ENCODE measurements around the gene PTRH1.
A peak's percentile ranks its signal among the peaks of the same experiment; 100 is the strongest.

PTRH1 gene

DNA sequence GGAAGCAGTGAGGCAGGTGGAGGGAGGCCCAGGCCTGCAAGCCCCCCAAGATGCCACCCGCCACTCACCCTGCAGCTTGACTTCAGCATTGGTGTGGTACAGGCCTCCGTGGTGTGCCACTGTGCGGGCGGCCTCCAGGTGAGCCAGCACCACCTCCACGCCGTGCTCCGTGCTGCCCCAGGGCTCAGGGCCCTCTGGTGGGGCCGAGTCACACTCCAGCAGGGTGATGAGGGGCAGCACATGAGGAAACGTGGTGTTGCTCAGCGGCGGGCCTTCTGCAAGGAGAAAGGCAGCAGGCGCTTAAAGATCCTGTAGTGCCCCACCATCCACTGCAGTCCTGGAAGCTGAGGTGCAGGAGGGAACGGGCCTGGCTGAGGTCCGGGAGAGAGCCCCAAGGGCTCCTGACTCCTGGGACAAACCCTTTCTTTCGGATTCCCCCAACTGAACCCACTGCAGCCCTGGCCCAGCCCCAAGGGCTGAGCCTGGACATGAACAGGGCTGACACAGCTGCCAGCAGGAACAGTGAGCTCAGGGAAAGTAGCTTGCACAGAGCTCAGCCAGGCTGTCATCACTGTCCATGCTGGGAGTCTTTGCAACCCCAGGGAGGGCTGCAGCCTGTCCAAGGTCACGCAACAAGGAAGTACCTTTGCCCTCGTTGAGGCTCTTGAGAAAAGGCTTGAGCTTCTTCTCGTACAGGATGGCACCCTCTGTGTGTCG is 24.3 kb upstream of the PTRH1 start:
- DNase-seq: no peak

DNA sequence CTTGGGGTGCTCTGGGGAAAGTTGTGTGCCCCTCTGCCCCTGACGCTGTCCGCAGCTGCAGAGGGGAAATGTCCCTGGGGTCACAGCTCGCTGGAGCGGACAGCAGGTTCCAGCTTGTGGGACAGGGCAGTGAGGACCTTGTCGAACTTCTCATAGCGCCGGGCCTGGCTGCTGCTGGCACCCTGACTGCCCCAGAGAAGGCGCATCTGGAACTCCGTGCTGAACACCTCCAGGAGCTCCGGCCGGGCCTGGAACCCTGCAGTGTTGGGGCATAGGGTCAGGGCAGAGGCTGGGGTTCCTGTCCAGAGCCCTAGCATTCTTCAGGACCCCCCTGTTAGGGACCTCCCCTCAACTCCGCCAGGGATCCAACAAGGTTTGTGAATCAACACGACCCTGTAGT is 23.2 kb upstream of the PTRH1 start:
- DNase-seq: no peak

DNA sequence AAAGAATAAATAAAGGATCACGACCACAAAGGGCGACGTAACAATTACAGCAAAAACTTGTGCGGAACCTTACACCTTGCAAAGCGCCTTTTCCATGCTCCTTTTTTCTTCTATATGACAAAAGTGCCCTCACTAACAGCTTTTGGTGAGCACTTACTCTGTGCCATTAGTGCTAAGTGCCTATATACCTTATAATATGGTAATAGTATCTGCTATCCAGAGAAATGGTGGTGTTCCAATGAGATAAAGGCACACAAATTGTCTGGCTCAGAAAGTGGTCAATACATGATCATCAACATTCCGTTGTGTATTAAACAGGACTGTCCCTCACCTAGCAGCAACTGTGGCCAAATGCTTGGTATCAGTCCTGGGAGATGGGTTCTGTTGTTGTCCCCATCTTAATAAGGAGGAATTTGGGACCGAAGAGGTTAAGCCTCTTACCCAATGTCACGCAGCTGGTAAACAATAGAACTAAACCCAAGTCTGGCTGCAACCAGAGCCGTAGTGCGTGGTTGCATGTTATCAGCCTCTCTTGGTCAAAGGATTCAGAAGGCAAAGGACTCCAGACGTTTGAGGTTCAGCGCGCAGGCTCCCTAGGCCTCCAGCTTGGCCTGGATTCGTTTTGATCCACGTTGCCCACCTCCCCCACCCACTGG is 20.2 kb upstream of the PTRH1 start:
- DNase-seq: no peak

DNA sequence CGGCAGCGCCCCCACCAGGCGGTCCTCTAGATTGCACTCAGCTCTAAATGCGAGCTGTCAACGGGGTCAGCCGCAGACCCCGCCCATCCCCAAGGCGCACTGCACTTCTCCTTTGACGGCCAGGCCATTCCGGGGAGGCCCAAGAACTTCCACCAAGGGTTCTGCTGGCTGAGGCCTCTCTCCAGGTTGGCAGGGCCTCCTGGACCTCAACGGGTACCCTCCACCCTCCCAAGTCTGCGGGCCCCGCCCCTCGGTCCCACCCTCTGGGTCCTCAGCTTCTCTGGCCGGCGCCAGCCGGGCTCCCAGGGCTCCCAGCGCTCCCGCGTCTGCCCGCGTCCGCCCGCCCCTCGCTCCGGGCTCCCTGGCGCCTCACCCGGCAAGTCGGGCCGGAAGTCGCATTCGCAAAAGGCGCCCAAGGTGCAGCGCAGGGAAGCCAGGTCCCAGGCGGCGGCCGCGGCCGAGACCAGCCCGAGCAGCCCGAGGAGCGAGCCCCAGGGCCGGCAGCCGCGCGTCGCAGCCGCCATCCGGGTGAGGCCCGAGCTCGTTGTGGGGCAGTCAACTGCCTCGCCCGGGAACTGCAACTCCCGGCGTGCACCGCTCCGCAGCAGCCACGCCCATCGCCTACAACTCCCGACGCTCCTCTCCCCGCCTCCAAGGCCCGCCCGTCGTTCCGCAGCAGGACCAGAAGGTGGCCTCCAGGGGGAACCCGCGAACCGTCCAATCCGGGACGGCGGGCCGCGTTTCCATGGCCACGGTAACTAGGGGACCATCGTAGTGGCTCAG is 19.5 kb upstream of the PTRH1 start, which contains the start of gene TOR2A:
TOR2A (minus strand) TSS at position 548 of the 783 bp plus-strand sequence; CDS start at position 524, 24 bp downstream.
- DNase-seq: peak; percentile 99

DNA sequence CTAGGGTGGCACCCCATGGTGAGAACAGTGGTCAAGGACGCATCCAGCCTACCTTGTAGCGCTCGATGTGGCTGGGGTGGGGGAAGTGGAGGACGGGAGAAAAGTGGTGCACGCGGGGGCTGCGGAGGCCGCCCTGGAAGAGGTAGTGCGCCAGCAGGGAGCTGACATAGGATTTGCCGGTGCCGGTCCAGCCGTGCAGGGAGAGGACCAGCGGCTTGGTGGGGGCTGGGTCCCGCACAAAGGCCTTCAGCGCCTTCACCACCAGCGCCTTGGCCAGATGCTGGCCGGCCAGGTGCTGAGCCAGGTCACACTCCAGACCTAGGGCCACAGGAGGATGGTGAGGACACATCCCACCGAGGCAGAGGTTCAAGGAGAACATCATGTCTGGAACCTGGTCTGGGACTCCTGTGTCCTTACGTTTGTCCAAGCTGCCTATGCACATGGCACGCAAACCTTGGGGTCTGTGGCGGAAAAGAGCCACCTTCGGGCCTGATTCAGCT is 18.8 kb upstream of the PTRH1 start:
- DNase-seq: no peak

GRCh38 chr9:127733614-127734013 is 18.2 kb upstream of the PTRH1 start:
- no peak for DNase-seq

- DNase-seq: no peak
Measured at GRCh38 chr9:127732444-127732843, 17.0 kb upstream of the PTRH1 start.

GRCh38 chr9:127731938-127732337 is 16.5 kb upstream of the PTRH1 start:
- no peak for DNase-seq

DNA sequence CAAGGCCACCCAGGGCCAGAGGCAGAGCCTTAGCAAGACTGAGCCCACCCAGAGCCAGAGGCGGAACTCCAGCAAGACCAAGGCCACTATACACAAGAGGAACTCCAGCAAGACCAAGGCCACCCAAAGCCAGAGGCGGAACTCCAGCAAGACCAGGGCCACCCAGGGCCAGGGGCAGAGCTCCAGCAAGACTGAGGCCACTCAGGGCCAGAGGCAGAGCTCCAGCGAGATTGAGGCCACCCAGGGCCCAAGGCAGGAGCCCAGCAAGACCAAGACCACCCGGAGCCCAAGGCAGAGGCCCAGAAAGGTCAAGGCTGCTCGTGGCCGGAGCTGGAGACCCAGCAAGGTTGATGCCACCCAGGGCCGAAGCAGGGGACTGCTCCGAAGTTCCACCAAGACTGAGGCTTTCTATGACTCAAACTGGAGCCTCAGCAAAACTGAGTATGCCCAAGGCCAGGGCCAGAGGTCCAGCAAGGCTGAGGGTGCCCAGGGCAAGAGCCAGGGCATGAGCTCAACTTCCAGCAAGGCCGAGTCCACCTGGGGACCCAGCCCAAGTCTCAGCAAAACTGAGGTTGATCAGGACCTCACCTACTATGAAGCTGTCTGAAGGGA is 15.4 kb upstream of the PTRH1 start:
- no peak for DNase-seq

GRCh38 chr9:127730262-127730661 is 14.8 kb upstream of the PTRH1 start:
- DNase-seq: no peak

- DNase-seq: no peak
Measured at GRCh38 chr9:127729522-127730256, 14.2 kb upstream of the PTRH1 start.

DNA sequence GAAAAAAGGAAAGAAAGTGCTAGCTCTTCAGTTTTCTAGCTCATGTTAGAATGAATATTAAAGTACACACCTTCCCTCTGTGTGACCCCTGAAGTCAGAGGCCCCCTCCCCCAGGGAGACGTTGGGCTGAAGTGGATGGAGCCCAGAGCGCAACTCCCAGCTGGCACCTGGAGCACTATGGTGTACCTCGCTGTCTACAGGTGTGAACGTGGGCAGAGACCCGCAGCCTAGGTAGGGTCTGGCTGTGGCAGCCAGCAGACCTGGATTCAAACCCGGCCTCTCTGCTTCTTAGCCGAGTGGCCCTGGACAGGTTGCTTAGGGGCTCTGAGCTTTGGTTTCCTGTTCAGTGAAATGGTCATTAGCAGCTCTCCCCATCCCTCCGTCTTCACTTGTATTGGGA is 13.3 kb upstream of the PTRH1 start:
- DNase-seq: no peak

DNA sequence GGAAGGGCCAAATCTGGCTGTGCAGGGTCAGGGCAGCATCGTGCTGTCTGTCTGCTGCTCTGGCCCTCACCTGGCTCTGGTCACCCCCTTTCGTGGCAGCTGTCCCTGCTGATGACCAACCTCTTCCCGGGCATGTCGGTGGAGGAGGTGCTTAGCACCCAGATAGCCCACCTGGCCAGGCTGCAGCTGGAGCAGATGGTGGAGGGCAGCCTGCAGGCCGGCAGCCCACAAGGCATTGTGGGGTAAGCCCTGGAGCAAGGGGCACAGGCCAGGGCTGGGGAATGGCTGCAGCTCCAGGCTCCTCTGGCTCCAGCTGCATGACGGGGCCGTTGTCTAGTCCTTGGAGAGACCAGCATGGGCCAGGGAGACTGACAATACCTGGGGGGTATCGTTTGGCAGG is 11.4 kb upstream of the PTRH1 start:
- no peak for DNase-seq

DNA sequence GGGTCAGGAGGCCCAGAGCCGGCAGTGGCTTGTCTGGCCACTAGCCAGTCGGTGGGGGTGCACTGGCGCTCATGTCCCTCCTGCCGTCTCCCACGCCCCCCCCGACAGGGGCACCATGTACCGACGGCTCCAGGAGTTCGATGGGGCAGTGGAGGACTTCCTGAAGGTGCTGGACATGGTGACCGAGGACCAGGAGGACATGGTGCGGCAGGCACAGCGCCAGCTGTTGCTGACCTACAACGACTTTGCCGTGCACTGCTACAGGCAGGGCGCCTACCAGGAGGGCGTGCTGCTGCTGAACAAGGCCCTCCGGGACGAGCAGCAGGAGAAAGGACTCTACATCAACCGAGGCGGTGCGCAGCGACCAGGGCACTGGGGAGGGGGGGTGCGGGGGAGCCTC is 8.5 kb upstream of the PTRH1 start:
- no peak for DNase-seq

DNA sequence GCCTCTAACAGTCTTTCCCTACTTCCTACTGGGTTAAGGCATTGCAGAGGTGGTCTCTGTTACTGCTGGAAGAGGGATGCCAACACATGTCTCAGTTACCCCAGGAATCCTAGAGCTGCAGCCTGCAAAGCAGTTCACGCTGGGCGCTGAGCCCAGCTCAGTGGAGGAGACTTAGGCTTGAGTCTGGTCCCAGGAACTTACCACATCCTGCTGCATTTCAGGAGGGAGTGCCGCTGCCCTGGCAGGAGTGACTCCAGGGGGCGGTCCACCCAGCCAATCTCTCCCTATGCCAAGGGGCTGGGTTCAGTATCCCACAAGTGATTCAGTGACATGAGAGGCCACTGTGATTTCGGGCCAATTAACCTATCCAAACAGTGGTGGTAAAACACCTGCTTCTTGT is 8.0 kb upstream of the PTRH1 start:
- DNase-seq: no peak

- DNase-seq: no peak
Measured at GRCh38 chr9:127723013-127723412, 7.5 kb upstream of the PTRH1 start.

DNA sequence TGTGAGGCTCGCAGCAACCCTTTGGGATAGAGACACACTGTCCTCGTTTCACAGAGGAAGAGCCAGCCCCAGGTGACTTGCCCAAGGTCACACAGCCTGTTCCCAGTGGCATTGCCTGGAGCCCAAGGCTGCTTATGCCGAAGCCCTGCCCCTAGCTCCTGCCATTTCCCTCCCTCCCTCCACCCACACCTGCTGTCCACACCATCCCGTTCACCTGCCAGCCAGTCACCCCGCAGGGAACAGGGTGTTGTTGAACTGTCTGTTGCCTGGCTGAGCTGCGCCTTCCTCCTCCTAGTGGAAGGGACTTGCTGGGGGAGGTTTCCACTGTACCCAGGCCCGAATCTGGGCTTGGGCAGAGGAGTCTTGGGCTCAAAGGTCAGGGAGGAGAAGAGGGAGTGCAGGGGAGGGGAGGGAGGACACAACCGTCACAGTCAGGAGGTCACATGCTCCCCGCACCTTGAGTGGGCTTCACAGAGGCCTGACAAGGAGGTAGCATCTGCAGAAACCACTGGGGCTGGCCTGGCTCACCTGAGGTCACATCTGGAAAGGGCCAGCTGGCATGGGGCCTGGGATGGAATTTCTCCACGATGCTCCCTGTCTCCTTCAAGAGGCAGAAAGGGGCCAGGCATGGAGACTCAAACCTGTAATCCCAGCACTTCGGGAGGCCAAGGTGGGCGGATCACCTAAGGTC is 6.7 kb upstream of the PTRH1 start:
- DNase-seq: no peak

- no peak for DNase-seq
Measured at GRCh38 chr9:127721391-127721821, 5.9 kb upstream of the PTRH1 start.

- no peak for DNase-seq
Measured at GRCh38 chr9:127720865-127721227, 5.4 kb upstream of the PTRH1 start.

- DNase-seq: no peak
Measured at GRCh38 chr9:127720031-127720864, 4.8 kb upstream of the PTRH1 start.

DNA sequence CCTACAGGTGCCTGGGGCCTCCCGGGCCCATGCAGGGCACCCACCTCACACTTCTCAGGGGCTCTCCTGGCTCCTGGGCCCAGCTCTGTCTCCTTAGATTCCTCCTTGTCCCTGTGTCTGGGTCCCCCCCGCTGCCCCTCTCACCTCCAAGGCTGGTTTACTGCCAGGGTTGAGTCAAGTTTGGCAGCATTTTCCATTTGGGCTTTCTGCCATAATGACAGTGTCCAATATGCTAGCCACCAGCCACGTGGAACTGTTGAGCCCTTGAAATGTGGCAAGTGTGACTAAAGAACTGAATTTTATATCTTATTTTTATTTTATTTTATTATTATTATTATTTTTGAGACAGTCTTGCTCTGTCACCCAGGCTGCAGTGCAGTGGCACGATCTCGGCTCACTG is 2.3 kb upstream of the PTRH1 start:
- no peak for DNase-seq
